K562 (cell line): ENCODE results near the gene HEPACAM. TPM values are rescaled to one million over a fixed set of nuclear protein-coding genes. Genes with fewer than 3 reads are reported as not detected.

Source experiments
- ATAC-seq: fragments of 200-7000 bp; cut with Tn5 transposase; 3 replicates; pipeline ENCODE4 v1.9.1; 2020; ENCODE audit warnings: moderate library complexity
- BruUV-seq: library from RNA; stranded (reverse); fragments of 400-500 nt; replicated peaks from 2 replicates; lab custom pipeline; 2021; lab: Mats Ljungman, UMichigan
- CTCF ChIA-PET: fragments of 300-600 bp; formaldehyde crosslinking; extraction: SDS; loops from one replicate; lab custom pipeline; 2021; ENCODE audit warnings: low intra/inter-chr PET ratio; lab: Yijun Ruan, JAX
- POLR2A ChIA-PET: fragments of 300-600, 350-650 bp; sonication (Branson Sonifier 250); formaldehyde crosslinking; extraction: SDS; loops from one replicate; lab custom pipeline; 2021; ENCODE audit warnings: antibody characterized with exemption, inconsistent platforms; lab: Yijun Ruan, JAX
- DNase-seq, 4 experiments: peaks; one replicate each; pipeline versions ENCODE4 v3.0.0 to v3.0.0-alpha.2; 2011 to 2018; ENCODE audit warnings: low spot score in 3 of 4, mixed read lengths in 3 of 4; ENCODE audit errors: extremely low read depth in 1 of 4
- FAIRE-seq: peaks from 2 replicates; lab custom pipeline; 2011; peaks lifted over from hg19 to GRCh38; lab: Jason Lieb, UNC
- H2AFZ ChIP-seq: 2 replicates; pipeline ENCODE4 v1.6.0; 2011; ENCODE audit warnings: low read depth, low read length, control low read depth, inconsistent platforms
- H3K27ac ChIP-seq: fragments of 200-600 bp; 3 replicates; pipeline ENCODE4 v1.8.0; 2011; ENCODE audit warnings: low read depth, mild to moderate bottlenecking, control low read depth, inconsistent platforms, low read length, moderate library complexity, mixed read lengths; ENCODE audit errors: extremely low read depth
- H3K27me3 ChIP-seq, 2 experiments: fragments of 300-600 bp in 1 of 2; 2 replicates in 1 of 2; 3 replicates in 1 of 2; pipeline versions ENCODE4 v1.6.0 to v1.8.0; 2011; ENCODE audit warnings: inconsistent platforms in 2 of 2, low read length in 2 of 2, mild to moderate bottlenecking in 1 of 2, mixed read lengths in 1 of 2, moderate library complexity in 1 of 2; ENCODE audit not compliant: control insufficient read depth in 2 of 2, insufficient read depth in 2 of 2
- H3K36me3 ChIP-seq: fragments of 300-600 bp; 3 replicates; pipeline ENCODE4 v1.8.0; 2011; ENCODE audit warnings: mild to moderate bottlenecking, low read length, inconsistent platforms; ENCODE audit not compliant: control insufficient read depth, insufficient read depth
- H3K4me1 ChIP-seq, 2 experiments: fragments of 200-600 bp in 1 of 2; replicated peaks in 1 of 2; 2 replicates in 1 of 2; 3 replicates in 1 of 2; pipeline versions ENCODE4 v1.5.1 to v1.8.0; 2011; ENCODE audit warnings: inconsistent platforms in 2 of 2, low read length in 2 of 2, mild to moderate bottlenecking in 1 of 2, mixed read lengths in 1 of 2, moderate library complexity in 1 of 2; ENCODE audit not compliant: control insufficient read depth in 2 of 2, insufficient read depth in 2 of 2
- H3K4me2 ChIP-seq: 2 replicates; pipeline ENCODE4 v1.6.1; 2011; ENCODE audit warnings: low read length, control low read depth, inconsistent platforms, mixed read lengths; ENCODE audit not compliant: insufficient read depth
- H3K4me3 ChIP-seq: fragments of 200-600 bp; sonication (generic), shearing (Covaris generic); 2 replicates; pipeline ENCODE4 v1.5.1; 2016; ENCODE audit warnings: control low read depth, inconsistent platforms
- H3K79me2 ChIP-seq: fragments of 200-600 bp; 3 replicates; pipeline ENCODE4 v1.8.0; 2011; ENCODE audit warnings: low read length, inconsistent platforms; ENCODE audit not compliant: control insufficient read depth, insufficient read depth
- H3K9ac ChIP-seq, 2 experiments: 2 replicates each; pipeline versions ENCODE4 v1.6.0 to v1.6.1; 2011; ENCODE audit warnings: low read depth in 2 of 2, low read length in 2 of 2, control low read depth in 1 of 2, inconsistent platforms in 1 of 2, mild to moderate bottlenecking in 1 of 2, mixed read lengths in 1 of 2; ENCODE audit not compliant: insufficient read depth in 1 of 2
- H3K9me1 ChIP-seq: one replicate; pipeline ENCODE4 v1.6.0; 2011; ENCODE audit warnings: inconsistent platforms, mild to moderate bottlenecking, low read length, moderate library complexity; ENCODE audit not compliant: control insufficient read depth, insufficient read depth
- H3K9me3 ChIP-seq: replicated peaks from 2 replicates; pipeline ENCODE4 v1.5.1; 2011; ENCODE audit warnings: low read depth, low read length, inconsistent platforms; ENCODE audit not compliant: control insufficient read depth, insufficient read depth
- H4K20me1 ChIP-seq: replicated peaks from 2 replicates; pipeline ENCODE4 v1.6.1; 2011; ENCODE audit warnings: low read length, inconsistent platforms, mixed read lengths; ENCODE audit not compliant: control insufficient read depth, insufficient read depth
- ATF7 ChIP-seq: fragments of 450-650 bp; IDR thresholded peaks from 2 replicates; pipeline ENCODE4 v1.7.1; 2014; ENCODE audit warnings: mild to moderate bottlenecking, moderate library complexity
- CBX8 ChIP-seq: fragments of 200-600 bp; sonication (generic); IDR thresholded peaks from 2 replicates; pipeline ENCODE4 v1.6.1; 2012; ENCODE audit warnings: borderline replicate concordance, mixed run types, low read depth, mild to moderate bottlenecking, moderate library complexity, mixed read lengths, low read length, control low read depth, inconsistent platforms; ENCODE audit not compliant: poor library complexity, severe bottlenecking; ENCODE audit errors: extremely low read depth
- FOXP1 ChIP-seq: sonication (generic); formaldehyde crosslinking; IDR thresholded peaks from 2 replicates; pipeline ENCODE4 v1.8.0; 2022; ENCODE audit warnings: mild to moderate bottlenecking, missing genetic modification reagents
- GATAD2B ChIP-seq: fragments of 450-650 bp; IDR thresholded peaks from 2 replicates; pipeline ENCODE4 v1.6.1; 2017; ENCODE audit warnings: mild to moderate bottlenecking, borderline replicate concordance
- HDAC6 ChIP-seq: IDR thresholded peaks from 2 replicates; pipeline ENCODE4 v1.6.1; 2012; ENCODE audit warnings: low read depth, mild to moderate bottlenecking, control low read depth, inconsistent platforms, low read length, moderate library complexity
- KLF1 ChIP-seq: fragments of 450-650 bp; IDR thresholded peaks from 2 replicates; pipeline ENCODE4 v1.6.1; 2016; ENCODE audit warnings: missing genetic modification characterization, missing compliant biosample characterization
- MAFG ChIP-seq: fragments of 450-650 bp; conservative IDR thresholded peaks from 2 replicates; pipeline ENCODE4 v1.6.1; 2016; ENCODE audit warnings: missing genetic modification characterization, missing compliant biosample characterization
- PHF8 ChIP-seq: fragments of 200-600 bp; sonication (generic); IDR thresholded peaks from 2 replicates; pipeline ENCODE4 v1.6.1; 2012; ENCODE audit warnings: mixed run types, mild to moderate bottlenecking, inconsistent platforms, low read length, moderate library complexity, borderline replicate concordance
- POLR2H ChIP-seq: IDR thresholded peaks from 2 replicates; pipeline ENCODE4 v1.6.1; 2016; ENCODE audit warnings: missing genetic modification characterization, low read depth, mild to moderate bottlenecking, control low read depth, missing compliant biosample characterization, moderate library complexity
- RBM22 ChIP-seq: fragments of 200-400 bp; formaldehyde crosslinking; IDR thresholded peaks from 2 replicates; pipeline ENCODE4 v1.6.1; 2018; ENCODE audit warnings: low read length, low read depth; ENCODE audit not compliant: poor library complexity, severe bottlenecking
- RBM25 ChIP-seq: fragments of 200-400 bp; formaldehyde crosslinking; IDR thresholded peaks from 2 replicates; pipeline ENCODE4 v1.6.1; 2018; ENCODE audit warnings: low read length, low read depth, moderate library complexity; ENCODE audit not compliant: severe bottlenecking
- SRSF1 ChIP-seq: fragments of 200-400 bp; formaldehyde crosslinking; IDR thresholded peaks from 2 replicates; pipeline ENCODE4 v1.6.1; 2017; ENCODE audit warnings: mild to moderate bottlenecking, low read depth, low read length, moderate library complexity
- ZBTB7A ChIP-seq: IDR thresholded peaks from 2 replicates; pipeline ENCODE4 v1.6.1; 2011; ENCODE audit warnings: low read depth, mild to moderate bottlenecking, low read length, moderate library complexity, borderline replicate concordance; ENCODE audit not compliant: control insufficient read depth
- ZNF143 ChIP-seq: sonication (generic); formaldehyde crosslinking; IDR thresholded peaks from 2 replicates; pipeline ENCODE4 v1.9.0; 2022; ENCODE audit warnings: mild to moderate bottlenecking, missing genetic modification reagents
- ZNF217 ChIP-seq: sonication (generic); formaldehyde crosslinking; IDR thresholded peaks from 2 replicates; pipeline ENCODE4 v1.8.0; 2022; ENCODE audit warnings: mild to moderate bottlenecking, missing genetic modification reagents
- ZNF41 ChIP-seq: fragments of 250-450 bp; sonication (Bioruptor Pico); conservative IDR thresholded peaks from 2 replicates; pipeline ENCODE4 v1.4.0; 2020; ENCODE audit warnings: mild to moderate bottlenecking
- ZNF431 ChIP-seq: sonication (generic); formaldehyde crosslinking; IDR thresholded peaks from 2 replicates; pipeline ENCODE4 v1.8.0; 2022; ENCODE audit warnings: mild to moderate bottlenecking, missing genetic modification reagents
- WGBS: fragments of 100-300 bp; shearing (Covaris generic); methylation state at CpG from one replicate; pipeline ENCODE4 v1.1.6; 2016; ENCODE audit warnings: low coverage, mixed read lengths; ENCODE audit not compliant: insufficient coverage; ENCODE audit errors: missing lambda C conversion rate; 5-methylcytosine and 5-hydroxymethylcytosine counted together
- in situ Hi-C: fragments of 300-500 bp; cut with MboI; formaldehyde crosslinking; loops from 4 replicates; pipeline ENCODE4 v1.15.0; 2018; ENCODE audit warnings: inconsistent platforms, mixed read lengths
- intact Hi-C: fragments of 100-400 bp; cut with micrococcal nuclease; formaldehyde crosslinking; loops from 2 replicates; pipeline ENCODE4 v1.14.2; 2022
- polyA plus RNA-seq, 8 experiments: library from polyadenylated mRNA; depleted of rRNA in 4 of 8; stranded (reverse) in 5 of 8; unstranded in 3 of 8; fragments of >200 nt; fragmentation: Nextera tagmentation in 2 of 8; fragmentation: Illumina TruSeq in 1 of 8; extraction: Ambion mirVana in 2 of 8; extraction: Trizol in 1 of 8; gene quantifications; 2 replicates each; pipeline versions ENCODE4 v1.2.1 to v1.2.3, GENCODE V29; 2011 to 2014; ENCODE audit warnings: inconsistent platforms in 1 of 8, missing spikeins in 1 of 8
- total RNA-seq, 7 experiments: library from RNA; depleted of rRNA in 6 of 7; stranded (reverse); fragments of >200 nt in 6 of 7; fragmentation: Illumina TruSeq in 2 of 7; extraction: Trizol in 2 of 7; gene quantifications; 2 replicates each; pipeline versions ENCODE4 v1.2.1 to v1.2.3, GENCODE V29; 2011 to 2021; ENCODE audit warnings: low replicate concordance in 1 of 7
- TF ChIP-seq, protein P1 (sequence below): sonication (generic); formaldehyde crosslinking; IDR thresholded peaks from 2 replicates; pipeline ENCODE4 v1.8.1; 2023; ENCODE audit warnings: mild to moderate bottlenecking, missing genetic modification reagents
- TF ChIP-seq, protein P2 (sequence below): sonication (generic); formaldehyde crosslinking; IDR thresholded peaks from 2 replicates; pipeline ENCODE4 v1.9.0; 2022; ENCODE audit warnings: mild to moderate bottlenecking, missing genetic modification reagents

HEPACAM gene
- total and polyA plus RNA-seq, 9 of the 15 experiments (the other 6 are each of a cell fraction or from before 2014, with no cell fraction given), result not detected

DNA sequence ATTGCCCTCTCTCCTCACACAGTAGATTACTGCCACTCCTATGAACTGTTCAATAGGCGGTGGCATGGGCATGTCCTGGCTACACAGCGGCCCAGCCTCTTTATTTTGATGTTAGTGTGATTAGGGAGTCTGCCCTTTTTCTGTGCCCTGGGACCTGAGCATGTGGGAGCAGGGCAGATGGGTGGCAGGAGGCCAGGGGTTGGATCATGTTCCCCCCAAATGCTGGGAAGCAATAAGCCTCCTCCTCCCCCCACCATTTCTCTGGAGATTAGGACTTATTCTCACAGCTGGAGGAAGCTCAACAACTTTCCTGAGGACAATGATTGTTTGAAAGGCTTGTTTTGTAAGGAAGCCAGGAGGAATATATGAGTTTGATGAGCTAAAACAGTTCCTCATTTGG, 15.9 kb downstream of the HEPACAM start:
- ChIA-PET POLR2A (interaction anchor here (0.7 to 1.2 kb wide), 2 partner anchors 9 to 32 kb away, joined by 3 read pairs; no protein-coding TSS in a partner anchor), CTCF (no interaction called here)
- intact Hi-C loops (no loop called here), in situ Hi-C loops (no loop called here)
- H3K79me2 ChIP-seq, result no peaks in the 10 kb centered on the region
- no peaks in the 10 kb centered on the region for H3K9me1 ChIP-seq
- H4K20me1 ChIP-seq, result no peaks in the 10 kb centered on the region
- TF ChIP-seq ZNF217 (no peak), FOXP1 (CRISPR knock-in tag) (no peak), CBX8 (no peak), GATAD2B (no peak), ZBTB7A (no peak), HDAC6 (no peak), ZNF143 (CRISPR knock-in tag) (no peak), KLF1 (tag) (no peak), RBM25 (no peak), ZNF41 (CRISPR knock-in tag) (no peak), PHF8 (no peak), POLR2H (tag) (no peak), ATF7 (no peak), SRSF1 (no peak), ZNF431 (CRISPR knock-in tag) (no peak), RBM22 (no peak), MAFG (tag) (no peak)
- TF ChIP-seq, protein P1, sequence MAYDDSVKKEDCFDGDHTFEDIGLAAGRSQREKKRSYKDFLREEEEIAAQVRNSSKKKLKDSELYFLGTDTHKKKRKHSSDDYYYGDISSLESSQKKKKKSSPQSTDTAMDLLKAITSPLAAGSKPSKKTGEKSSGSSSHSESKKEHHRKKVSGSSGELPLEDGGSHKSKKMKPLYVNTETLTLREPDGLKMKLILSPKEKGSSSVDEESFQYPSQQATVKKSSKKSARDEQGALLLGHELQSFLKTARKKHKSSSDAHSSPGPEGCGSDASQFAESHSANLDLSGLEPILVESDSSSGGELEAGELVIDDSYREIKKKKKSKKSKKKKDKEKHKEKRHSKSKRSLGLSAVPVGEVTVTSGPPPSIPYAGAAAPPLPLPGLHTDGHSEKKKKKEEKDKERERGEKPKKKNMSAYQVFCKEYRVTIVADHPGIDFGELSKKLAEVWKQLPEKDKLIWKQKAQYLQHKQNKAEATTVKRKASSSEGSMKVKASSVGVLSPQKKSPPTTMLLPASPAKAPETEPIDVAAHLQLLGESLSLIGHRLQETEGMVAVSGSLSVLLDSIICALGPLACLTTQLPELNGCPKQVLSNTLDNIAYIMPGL (CRISPR knock-in tag), result no peak
- TF ChIP-seq, protein P2, sequence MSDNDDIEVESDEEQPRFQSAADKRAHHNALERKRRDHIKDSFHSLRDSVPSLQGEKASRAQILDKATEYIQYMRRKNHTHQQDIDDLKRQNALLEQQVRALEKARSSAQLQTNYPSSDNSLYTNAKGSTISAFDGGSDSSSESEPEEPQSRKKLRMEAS, result no peak
- H2AFZ ChIP-seq, result no peak overlapping the region
- H3K27ac ChIP-seq, result no peak overlapping the region
- no peak for ATAC-seq
- WGBS, result 6% methylated on average over 2 of the region's 2 CpGs
- no peak overlapping the region for H3K4me2 ChIP-seq
- DNase-seq, result no peak
- no peak overlapping the region for H3K9ac ChIP-seq
- H3K27me3 ChIP-seq, result peaks cover 31 to 54% of the 10 kb centered on the region in 2 experiments; a peak in 4 of 5 replicates
- BruUV-seq, result no TSS peak
- H3K4me1 ChIP-seq, result no peaks in the 10 kb centered on the region
- H3K36me3 ChIP-seq, result no peaks in the 10 kb centered on the region
- FAIRE-seq, result no peak
- no peak overlapping the region for H3K4me3 ChIP-seq
- H3K9me3 ChIP-seq, result no peaks in the 10 kb centered on the region
